NCI-H2081 (cell line): Measurements from ENCODE around the gene CIB4.

Experiments used
- DNase-seq, 2 experiments: peaks; one replicate each; lab custom pipeline; 2025; lab: John Stamatoyannopoulos, UW

The CIB4 gene

DNA sequence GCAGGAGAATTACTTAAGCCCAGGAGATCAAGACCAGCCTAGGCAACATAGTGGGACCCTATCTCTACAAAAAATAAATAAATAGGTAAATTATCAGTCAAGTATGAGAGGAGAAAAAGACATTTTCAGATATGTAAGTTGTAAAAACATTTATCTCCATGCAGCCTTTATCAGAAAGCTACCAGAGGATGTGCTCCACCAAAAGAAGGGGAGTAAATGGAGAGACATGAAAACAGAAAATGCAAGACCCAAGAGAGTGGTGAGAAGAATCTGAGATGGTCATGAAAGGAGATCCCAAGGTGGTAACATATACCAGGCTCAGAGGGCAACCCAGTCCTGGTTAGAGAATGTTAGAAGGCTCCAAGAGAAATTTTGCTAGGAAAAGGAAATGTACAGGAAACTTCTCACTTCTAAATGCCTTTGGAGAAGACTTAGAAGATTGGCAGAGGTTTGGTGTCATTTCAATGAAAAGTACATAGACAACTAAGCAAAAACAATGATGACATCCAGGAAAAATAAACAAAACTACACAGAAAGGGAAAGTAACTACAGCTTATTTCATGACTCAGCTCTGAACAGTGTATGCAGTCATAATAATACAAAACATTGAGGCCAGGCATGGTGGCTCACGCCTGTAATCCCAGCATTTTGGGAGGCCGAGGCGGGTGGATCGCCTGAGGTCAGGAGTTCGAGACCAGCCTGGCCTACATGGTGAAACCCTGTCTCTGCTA, 19.5 kb downstream of the CIB4 start:
- DNase-seq, result no peak

DNA sequence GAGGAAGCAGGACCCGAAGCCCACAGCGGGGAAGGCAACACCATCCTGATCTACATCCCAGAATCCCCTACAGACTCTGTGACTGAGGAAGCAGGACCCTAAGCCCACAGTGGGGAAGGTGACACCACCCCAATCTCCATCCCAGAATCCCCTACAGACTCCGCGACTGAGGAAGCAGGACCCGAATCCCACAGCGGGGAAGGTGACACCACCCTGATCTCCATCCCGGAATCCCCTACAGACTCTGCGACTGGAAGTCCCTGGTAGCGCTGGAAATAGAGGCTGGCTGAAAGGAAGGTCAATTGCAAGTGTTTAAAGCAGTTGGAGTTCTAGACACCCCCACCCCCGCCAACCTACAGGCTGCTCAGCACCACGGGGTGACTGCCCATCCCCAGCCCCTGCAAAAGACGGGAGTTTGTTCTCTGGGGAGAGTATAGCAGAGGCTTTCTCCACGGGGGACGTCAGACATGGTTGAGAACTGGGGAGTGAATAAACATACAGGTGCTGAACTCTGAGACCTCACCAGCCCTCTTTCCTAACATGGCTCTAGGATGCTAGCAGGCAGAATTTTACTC, 21.0 kb downstream of the CIB4 start:
- DNase-seq, result no peak

DNA sequence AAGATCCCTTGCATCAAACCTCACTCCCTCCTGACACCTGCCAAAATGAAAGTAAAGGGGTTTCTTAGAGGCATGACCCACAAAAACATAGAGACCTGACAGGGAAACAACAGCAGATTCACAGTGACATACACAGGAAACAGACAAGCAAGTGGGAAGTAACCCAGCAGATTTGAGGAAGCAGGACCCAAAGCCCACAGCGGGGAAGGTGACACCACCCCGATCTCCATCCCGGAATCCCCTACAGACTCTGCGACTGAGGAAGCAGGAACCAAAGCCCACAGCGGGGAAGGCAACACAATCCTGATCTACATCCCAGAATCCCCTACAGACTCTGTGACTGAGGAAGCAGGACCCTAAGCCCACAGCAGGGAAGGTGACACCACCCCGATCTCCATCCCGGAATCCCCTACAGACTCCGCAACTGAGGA, 21.6 kb downstream of the CIB4 start:
- no peak for DNase-seq

DNA sequence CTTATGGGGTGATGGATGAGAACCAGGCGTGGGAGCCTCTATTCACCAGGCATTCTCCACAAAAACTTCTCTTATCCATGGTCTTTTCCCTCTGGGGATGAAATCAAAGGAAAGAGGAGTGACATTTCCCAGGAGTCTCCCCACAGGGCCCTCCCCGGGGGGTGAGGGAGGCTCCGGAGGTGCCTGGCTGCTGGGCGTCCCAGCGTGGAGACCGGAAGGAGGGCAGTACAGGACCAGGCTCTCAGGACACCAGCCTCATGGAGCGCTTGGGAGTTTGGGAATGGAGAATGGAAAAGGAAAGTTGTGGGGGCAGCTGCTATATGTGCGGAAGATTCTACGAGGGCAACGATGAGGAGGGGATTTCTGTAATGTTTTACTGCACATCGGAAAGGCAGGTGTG, 22.1 kb downstream of the CIB4 start:
- DNase-seq, result no peak

DNA sequence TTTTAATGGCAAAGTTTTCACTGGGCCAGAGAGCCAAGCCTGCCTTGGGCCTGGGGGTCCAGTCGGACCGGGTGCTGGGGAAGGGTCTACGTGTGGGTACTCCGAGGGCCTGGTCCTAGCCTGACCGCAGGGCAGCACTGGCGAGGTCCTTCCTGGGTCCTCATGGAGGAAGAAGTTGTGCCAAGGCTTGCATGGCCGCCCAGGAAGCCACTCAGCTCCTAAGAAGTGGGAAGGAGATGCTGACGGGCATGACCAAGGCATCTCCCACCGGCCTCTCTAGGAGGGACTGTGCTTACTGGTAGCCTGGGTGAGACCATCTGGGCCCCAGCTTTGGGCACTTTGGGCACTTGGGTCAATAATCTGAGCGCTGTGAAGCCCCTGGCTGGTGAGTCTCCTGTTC, 22.6 kb downstream of the CIB4 start:
- DNase-seq, result no peak

DNA sequence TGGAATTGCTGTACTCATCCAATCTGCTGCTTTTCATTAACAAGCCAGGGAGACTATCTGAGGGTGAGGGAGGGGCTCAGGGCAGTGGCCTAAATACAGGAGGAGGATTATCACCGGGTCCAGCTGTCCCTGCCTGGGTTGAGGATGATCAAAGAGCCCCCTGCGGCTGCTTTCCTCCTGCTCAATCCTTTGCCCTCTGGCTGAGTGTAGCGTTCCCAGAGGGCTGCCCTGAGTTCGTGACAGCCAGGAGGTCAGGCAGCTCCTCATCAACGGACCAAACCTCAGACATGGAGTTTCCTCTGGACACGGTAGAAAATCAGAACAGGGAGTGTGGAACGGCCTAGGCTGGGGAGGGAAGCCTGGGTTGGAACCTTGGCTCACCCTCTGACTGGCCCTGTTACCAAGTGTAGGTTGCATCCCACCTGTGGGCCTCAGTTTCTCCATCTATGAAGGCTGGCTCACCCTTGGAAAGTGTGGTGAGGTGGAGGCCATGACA, 23.5 kb downstream of the CIB4 start:
- no peak for DNase-seq

DNA sequence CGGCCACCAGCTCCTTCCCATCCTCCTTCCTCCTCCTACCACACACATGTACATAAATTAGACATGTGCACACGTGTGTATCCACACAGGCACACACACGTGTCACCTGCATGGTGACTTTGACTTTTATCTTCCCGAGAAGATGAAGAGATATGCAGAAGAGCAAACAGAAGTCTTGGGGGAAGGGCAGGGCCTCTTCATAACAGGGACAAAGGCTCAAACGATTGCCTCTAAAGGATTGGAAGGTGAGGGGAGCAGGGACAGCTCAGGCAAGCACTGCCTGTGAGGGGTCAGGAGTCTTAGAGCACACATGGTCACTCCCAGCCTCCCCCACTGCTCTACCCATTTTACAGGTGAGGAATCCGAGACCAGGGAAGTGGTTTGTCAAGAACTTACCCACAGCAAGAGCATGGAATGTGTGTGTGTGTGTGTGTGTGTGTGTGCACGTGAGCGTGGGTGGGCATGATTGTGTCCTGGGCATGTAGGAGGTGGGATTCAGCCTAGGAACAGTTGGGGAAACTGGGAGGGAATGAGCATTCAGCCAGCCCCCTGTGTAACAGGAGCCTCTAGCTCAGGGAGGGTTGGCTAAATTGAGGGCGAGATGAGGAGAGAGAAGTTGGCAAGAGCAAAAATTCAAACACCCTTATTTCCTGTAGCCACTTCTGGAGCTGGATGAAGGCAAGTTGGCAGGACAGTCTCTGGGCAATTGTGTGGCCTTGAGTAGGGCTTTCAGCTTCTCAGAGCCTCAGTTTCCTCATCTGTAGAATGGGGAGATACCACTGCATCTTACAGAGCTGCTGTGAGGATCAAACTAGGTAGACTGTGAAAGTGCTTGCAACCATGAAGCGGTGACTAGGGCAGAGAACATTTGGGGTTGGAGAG, 24.2 kb downstream of the CIB4 start:
- no peak for DNase-seq

DNA sequence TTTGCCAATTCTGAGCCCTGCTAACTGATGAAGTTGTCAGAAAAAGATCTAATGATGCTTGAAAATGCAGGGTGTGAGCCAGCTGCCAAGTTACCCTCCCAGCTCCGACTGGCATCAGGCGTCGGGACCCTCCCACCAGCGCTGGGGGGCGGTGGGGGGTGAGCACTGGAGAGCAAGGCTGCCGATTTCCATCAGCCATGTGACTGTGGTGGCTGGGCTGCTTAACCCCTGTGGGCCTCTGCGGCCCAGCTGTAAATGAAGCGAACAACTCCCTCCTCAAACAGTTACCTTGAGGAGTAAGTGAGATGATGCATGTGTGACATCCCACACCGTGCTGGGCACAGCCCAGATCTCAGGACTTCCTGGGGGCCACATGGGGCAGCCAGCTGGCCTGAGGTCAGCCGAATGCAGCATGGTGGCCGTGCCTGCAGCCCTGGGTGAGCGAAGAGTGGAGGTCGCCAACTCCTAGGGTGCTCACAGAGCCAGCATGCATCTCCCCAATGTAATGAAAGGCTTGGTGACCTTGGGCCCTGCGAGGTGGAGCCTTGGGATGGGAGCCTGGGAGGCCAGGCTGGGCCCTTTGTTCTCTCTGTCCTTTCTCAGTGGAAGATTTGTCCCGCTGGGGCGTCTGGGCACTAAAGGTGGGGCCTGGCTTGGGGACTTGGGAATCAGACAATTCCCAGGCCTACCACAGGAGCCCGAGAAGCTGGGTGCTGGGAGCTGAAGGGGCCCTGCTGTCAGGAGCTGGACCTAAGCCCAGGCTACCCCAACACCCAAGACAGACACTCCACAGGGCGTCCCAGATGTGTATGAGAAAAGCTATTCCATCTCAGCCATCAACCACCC, 25.1 kb downstream of the CIB4 start:
- DNase-seq, result no peak

DNA sequence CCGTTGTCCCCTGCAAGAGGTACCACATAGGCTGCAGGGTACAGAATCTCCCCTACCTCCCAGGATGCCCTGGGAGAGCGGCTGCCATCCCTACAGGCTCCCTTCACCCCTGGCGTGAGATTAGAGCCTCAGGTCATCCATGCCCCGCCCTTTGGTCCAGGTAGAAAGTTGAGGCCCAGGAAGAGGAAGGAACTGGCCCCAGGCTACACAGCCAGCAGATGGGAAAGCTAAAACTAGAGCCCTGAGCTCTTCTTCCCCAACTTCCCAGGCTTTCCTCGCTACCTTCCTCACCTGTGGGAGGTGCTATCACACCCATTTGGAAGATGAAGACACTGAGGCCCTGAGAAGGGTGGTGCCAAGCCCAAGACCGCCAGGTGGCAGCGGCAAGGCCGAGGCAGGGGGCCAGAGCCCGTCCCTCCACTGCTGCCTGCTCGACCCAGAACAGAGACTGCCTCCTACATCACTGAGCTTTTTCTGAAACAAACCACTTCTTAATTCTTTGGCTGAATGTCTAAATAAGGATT, 25.8 kb downstream of the CIB4 start:
- no peak for DNase-seq

DNA sequence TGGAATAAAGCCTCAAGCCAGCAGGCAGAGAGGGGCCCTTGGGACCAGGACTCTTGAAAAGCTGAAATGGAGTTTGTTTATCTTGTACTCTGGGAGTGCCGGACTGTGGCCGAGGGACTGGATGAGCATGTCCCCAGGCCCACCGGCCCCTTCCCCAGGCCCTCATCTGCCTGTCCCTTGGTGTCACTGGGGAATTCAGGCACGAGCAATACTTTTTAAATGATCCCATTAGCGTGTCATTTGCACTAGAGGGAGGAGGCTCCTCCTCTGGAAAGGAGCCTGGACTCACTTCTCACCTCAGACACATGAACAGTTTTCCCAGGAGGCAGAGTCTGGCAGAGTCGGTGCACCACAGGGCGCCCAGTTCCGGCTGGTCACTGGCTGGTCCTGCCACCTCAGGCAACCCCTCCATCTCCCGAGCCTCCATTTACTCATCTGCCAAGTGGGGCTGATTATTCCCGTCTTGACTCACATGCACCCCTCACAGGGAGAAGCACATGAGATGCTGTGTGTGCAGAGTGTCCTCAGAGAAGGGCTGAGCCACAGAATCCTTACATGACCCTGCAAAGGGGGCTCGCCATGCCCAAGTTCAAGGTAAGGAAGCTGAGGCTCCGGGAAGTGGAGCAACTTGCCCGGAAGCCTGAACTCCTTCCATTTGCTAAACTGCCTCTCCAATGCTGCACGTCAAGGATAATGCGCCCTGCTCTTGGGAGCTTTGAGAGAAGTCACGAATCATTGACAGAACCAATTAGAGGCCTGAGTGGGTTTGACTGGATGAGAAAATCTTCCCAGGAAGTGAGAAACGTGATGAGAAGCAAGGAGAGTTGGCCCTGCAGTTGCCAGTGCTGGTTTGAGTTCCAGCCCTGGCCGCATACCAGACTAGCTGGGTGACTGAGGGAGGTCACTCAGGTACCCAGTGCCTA, 26.7 kb downstream of the CIB4 start:
- DNase-seq, result no peak

DNA sequence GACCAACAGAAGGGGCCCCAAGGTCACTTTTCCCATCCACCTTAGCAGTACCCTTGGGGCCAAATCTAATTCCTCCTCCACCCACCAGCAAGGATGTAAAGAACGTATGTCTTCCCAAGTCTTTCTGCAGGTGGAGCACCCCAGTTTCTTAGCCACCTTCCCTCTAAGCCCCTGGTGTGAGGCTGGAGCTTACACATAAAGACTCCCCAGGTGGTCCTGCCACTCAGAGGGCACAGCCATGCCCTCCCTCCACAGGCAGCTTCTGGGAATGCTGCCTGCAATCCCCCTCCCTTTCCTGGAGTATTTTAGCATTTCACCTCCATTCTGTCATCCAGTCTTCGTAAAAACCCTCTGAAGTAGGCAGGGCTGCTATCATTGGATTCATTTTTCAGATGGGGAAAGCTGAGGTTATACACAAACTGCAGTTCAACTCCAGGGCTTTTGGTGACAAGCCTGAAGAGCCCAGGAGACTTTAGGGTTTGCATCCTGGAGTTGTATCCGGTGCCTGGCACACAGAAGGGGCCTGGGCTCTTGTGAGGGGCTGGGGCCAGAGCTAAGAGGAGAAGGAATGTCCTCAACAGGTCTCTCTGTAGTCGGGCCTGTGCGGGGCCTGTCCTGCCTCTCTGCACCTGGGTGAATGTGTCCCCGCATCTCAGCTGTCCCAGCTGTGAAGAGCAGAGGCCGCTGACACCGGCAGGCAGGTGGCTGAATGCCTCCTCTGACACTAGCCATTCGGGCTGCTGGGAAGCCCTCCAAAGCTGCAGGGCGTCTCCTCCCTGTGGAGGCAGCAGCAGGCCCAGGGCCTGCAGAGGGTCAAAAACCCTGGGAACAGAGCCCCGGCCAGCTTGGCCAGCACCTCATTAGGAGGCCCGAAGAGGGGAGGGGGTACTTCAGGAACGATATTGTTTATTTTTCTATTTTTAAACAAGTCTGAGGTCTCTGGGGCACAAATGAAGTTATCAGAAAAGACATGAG, 27.6 kb downstream of the CIB4 start:
- no peak for DNase-seq

DNA sequence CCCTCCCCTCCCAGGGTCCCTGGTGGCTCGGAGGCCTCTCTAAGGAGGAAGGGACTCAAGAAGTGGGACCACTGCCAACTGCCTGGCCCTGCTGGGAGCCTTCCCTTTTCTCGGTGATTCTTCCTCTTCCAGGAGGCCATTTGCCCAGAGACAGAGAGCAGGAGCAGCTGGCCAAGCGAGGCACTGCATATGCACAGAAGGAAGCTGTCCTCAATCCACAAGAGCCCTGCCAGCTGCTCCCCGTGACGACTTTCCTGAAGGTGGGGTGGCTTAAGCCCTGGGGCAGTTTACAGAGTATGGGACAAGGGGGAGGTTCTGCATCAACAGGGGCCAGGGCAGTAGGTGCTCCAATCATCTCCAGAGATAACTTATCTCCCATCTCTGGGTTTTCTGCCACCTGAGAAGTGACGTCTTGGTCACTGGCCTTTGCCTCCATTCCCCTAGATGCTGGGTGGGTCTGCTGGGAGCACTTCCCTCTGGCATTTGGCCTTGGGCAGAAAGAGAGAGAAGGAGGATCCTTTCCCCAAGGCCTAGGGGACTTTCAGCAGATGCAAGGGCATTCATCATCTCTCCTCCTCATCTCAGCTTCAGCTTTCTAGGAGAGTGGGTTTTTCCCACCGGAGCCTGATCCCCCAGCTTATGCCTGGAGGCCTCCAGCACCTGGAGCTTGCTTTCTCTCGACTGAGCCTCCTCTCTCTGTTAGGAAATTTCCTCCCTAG, 28.5 kb downstream of the CIB4 start:
- no peak for DNase-seq

DNA sequence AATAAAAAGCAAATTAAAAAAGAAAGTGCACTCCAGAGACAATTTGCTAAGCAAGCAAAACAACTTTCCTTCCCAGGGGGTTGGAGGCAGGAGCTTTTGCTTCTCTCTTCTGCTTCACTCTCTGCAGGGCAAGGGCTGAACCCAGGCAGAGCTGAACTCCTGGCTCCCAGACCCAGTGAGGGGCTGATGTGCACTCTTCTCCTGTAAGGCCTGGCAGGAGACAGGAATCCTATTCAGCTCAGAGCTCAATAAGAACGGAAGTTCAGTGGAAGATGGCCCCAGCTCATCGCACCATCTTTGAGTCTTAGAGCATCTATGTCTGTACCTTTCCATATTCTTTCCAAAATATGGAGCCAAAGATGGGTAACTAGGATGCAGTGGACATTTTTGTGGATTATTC, 29.1 kb downstream of the CIB4 start:
- no peak for DNase-seq

DNA sequence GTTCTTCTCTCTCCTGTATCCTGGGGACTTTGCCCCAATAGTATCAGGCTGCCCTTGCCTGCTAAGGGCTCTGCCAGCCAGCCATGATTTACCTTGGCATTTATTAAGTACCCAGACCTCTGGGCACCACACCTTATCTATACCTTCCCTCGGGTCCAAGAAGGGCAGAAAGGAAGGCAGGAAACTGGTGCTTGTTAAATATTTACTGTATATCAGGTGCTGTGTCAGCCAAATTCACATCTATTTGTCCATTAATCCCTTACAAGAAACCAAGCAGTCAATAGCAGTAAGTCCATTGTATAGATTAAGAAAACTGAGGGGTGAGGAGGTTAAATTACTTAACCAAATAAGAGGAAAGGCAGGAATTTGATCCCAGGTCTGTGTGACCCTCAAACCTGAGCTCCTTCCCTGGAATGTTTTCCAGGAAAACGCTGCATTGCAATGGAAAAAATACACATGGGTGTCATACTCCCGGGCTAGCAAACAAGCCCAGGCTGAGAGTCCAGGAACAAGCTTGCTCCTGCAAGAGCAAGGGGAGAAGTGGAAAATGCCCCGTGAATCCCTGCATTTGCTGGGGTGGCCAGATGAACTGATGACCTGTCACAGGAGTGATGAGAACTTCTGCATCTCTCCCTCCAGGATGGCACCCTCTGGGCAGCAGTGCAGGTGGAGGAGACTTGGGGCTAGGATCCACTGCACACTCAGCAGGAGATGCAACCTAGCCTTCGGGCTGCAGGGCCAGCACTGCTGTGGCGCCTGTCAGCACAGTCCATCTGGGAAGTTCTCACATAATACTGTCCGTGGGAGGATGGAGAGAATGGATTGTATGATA, 30.4 kb downstream of the CIB4 start:
- DNase-seq, result no peak

DNA sequence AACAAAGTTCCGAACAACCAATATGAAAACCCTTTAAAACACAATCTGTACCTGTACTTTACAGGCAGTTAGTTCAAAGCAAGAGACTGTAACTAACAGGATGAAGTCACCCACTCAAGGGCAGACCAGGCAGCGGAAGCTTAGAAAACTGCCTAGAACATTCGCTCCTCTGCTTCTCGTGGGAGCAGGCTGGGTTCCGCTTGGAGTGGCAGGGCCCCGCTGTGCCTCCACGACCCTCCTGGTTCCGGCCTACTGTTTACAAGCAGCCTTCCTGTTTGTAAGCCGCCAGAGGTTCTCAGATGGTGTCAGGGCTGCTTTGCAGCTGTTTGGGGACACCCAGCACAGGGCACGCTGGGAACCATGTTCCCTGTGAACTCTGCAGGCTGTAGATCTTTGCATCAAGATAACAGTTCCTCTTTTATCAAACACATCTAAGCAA, 31.3 kb downstream of the CIB4 start:
- no peak for DNase-seq

DNA sequence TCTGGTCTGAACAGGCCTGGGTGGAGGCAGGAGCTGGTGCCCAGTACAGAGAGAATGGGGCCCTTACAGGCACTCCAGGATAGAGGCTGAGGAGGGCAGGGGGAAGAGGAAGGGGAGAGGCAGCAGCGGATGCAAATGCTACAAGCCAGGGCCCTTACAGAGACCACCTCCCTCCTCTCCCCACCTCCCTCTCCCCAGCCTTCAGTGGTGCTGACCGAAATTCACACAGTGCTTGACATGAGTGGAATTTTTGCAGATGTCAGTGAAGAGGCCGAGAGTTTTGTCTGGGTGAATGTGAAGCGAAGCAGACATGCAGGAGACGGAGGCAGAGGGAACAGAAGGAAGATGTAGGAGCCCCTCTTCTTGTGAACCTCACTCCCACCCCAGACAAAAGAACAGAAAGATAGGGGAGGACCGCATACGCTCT, 31.9 kb downstream of the CIB4 start:
- no peak for DNase-seq

DNA sequence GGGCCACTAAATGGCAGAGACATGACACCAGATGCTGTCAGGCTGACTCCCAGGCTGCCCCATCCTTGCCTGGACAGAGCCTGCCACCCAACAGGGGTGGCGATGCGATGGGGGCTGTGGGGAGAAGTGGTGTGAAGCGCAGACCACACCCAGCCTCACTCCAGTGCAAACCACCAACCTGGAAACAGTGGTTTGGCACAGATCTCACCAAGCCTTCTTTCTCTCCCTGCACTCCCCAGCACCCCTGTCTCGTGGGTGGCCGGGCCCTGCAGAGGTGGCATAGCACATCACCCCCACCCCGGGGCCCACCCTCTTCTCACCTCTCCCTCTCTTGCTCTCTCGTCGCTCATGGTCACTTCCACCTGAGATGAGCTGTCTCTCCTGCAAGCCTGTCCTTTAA, 32.6 kb downstream of the CIB4 start:
- DNase-seq, result no peak

DNA sequence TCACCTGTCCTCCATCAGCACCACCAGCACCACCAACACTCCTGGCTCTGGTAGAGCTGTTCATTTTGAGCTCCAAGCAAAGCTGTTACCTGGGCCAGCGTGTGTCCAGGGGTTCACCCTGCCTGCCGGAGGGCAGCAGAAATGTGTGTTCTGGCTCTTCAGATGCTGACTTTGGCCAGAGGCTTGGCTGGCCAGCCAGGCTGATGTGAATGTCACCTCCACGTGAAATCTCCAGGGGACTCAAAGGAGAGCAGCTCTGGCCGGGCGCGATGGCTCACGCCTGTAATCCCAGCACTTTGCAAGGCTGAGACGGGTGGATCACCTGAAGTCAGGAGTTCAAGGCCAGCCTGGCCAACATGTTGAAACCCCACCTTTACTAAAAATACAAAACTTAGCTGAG, 33.5 kb downstream of the CIB4 start:
- DNase-seq, result no peak
